GM19025 (cell line): ENCODE results near the gene OCRL.

ENCODE experiments used
- ATAC-seq: cut with Tn5 transposase; IDR thresholded peaks from one replicate; pipeline ENCODE4 v1.9.1; 2021; ENCODE audit warnings: mild to moderate bottlenecking, low read depth, moderate library complexity; ENCODE audit not compliant: unreplicated experiment

OCRL gene

GRCh38 chrX:129629837-129630236 lies 89.8 kb downstream of the OCRL start:
- no peak for ATAC-seq

GRCh38 chrX:129631849-129632248 lies 91.8 kb downstream of the OCRL start:
- no peak for ATAC-seq

GRCh38 chrX:129632443-129632842 lies 92.4 kb downstream of the OCRL start:
- no peak for ATAC-seq

- no peak for ATAC-seq
These were observed 94.5 kb downstream of the OCRL start for GRCh38 chrX:129634541-129634940.

- ATAC-seq, result no peak
These were observed 96.2 kb downstream of the OCRL start for GRCh38 chrX:129636175-129636681.

- ATAC-seq, result no peak
These were observed 97.4 kb downstream of the OCRL start for GRCh38 chrX:129637217-129638109.

- ATAC-seq, result no peak
These were observed 98.9 kb downstream of the OCRL start for GRCh38 chrX:129638917-129639316.

GRCh38 chrX:129640737-129641136 lies 100.7 kb downstream of the OCRL start:
- ATAC-seq, result no peak

- ATAC-seq, result no peak
These were observed 101.4 kb downstream of the OCRL start for GRCh38 chrX:129641469-129641868.

GRCh38 chrX:129641941-129642340 lies 101.9 kb downstream of the OCRL start:
- ATAC-seq, result no peak
